Left ventricle myocardium superior (tissue), 1 donor: ENCODE data around the gene HHATL. TPM values are rescaled to one million over a fixed set of nuclear protein-coding genes. Genes with fewer than 3 reads are reported as not detected.

ENCODE experiments used
- ATAC-seq: fragments of 200-7000 bp; cut with Tn5 transposase; one replicate; pipeline ENCODE4 v1.9.1; 2020; ENCODE audit warnings: mild to moderate bottlenecking, moderate library complexity
- DNase-seq: peaks from one replicate; pipeline ENCODE4 v3.0.0-alpha.2; 2020
- intact Hi-C: fragments of 100-400 bp; cut with micrococcal nuclease; formaldehyde crosslinking; loops from one replicate; pipeline ENCODE4 v1.11.0; 2022
- total RNA-seq: library from RNA; stranded (reverse); fragmentation: NEBNext Ultra II Directional; extraction: Animal tissue kit (Norgen Biotek cat#: 25700); gene quantifications from one replicate; pipeline ENCODE4 v1.2.1, GENCODE V29; 2021
- donor health status: DM: no; HTN: yes; CAD: no; lungs with severe emphysema.

HHATL gene
- total RNA-seq, 1 donor from 2014 or later = 463 TPM

- DNase-seq = no peak
- no peak for ATAC-seq
- intact Hi-C loops = no loop called here
Measured at GRCh38 chr3:42689421-42690014, 13.1 kb downstream of the HHATL start.

- intact Hi-C loops = no loop called here
Measured at GRCh38 chr3:42688487-42689420, 13.8 kb downstream of the HHATL start.

GRCh38 chr3:42688016-42688415 is 14.6 kb downstream of the HHATL start:
- no peak for ATAC-seq
- intact Hi-C loops = no loop called here
- no peak for DNase-seq

More at GRCh38 chr3:42688487-42689420, 13.8 kb downstream of the HHATL start:
- DNase-seq = no peak
- no peak for ATAC-seq

- intact Hi-C loops = no loop called here
- ATAC-seq = no peak
- DNase-seq = no peak
Measured at GRCh38 chr3:42686832-42687650, 15.6 kb downstream of the HHATL start.

GRCh38 chr3:42685891-42686820 is 16.4 kb downstream of the HHATL start:
- intact Hi-C loops = no loop called here
- ATAC-seq = no peak
- no peak for DNase-seq

GRCh38 chr3:42685363-42685881 is 17.2 kb downstream of the HHATL start, which contains the start of gene KLHL40:
KLHL40 (plus strand) TSS chr3:42685537; CDS start chr3:42685619, 82 bp downstream.
- intact Hi-C loops = no loop called here
- ATAC-seq (no peak), DNase-seq (no peak)

- no peak for DNase-seq
- intact Hi-C loops = no loop called here
- no peak for ATAC-seq
Measured at GRCh38 chr3:42684632-42685362, 17.8 kb downstream of the HHATL start.

GRCh38 chr3:42683875-42684598 is 18.6 kb downstream of the HHATL start:
- intact Hi-C loops = no loop called here
- DNase-seq (peak; percentile 71), ATAC-seq (peak; percentile 90)

GRCh38 chr3:42682301-42683070 is 20.1 kb downstream of the HHATL start:
- intact Hi-C loops = no loop called here
- DNase-seq = no peak
- ATAC-seq = no peak

GRCh38 chr3:42681361-42682038 is 21.1 kb downstream of the HHATL start:
- intact Hi-C loops = no loop called here
- ATAC-seq (no peak), DNase-seq (no peak)

GRCh38 chr3:42680806-42681205 is 21.8 kb downstream of the HHATL start:
- no peak for ATAC-seq
- intact Hi-C loops = no loop called here
- no peak for DNase-seq

GRCh38 chr3:42680271-42680670 is 22.3 kb downstream of the HHATL start:
- DNase-seq (no peak), ATAC-seq (no peak)
- intact Hi-C loops = no loop called here

GRCh38 chr3:42678447-42678846 is 24.2 kb downstream of the HHATL start:
- DNase-seq = no peak
- intact Hi-C loops = no loop called here
- no peak for ATAC-seq

- no peak for ATAC-seq
- DNase-seq = no peak
- intact Hi-C loops = no loop called here
Measured at GRCh38 chr3:42675909-42676308, 26.7 kb downstream of the HHATL start.

GRCh38 chr3:42674146-42674545 is 28.5 kb downstream of the HHATL start:
- ATAC-seq = no peak
- intact Hi-C loops = no loop called here
- DNase-seq = no peak

- intact Hi-C loops = no loop called here
- ATAC-seq = no peak
- DNase-seq = no peak
Measured at GRCh38 chr3:42673082-42673481, 29.5 kb downstream of the HHATL start.
